ENCODE data around the gene C1RL.
"Not testable (repeated sequence)": the region's sequence is repeated elsewhere in the genome, so short reads cannot be mapped to it uniquely, and the experiment has no call there.

The C1RL gene

DNA sequence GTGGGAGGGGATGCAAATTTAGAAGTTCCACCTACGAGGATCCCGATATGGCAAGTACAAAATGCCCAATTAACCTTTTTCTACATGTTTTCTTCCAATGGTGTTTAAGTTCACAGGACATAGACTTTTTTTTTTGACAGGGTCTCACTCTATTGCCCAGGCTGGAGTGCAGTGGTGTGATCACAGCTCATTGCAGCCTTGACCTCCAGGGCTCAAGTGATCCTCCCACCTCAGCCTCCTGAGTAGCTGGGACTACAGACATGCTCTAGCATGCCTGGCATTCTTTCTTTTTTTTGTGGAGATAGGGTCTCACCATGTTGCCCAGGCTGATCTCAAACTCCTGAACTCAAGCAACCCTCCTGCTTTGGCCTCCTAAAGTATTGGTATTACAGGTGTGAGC, 53.3 kb downstream of the C1RL start:
- in situ Hi-C loops (cut with MboI; ENCODE audit: low sequenced_read_pairs); H3K4me1 ChIP-seq; H3K36me3 ChIP-seq (replicated peaks); H3K9me3 ChIP-seq; H3K4me3 ChIP-seq; DNase-seq (ENCODE audit: low spot score in 2 of 2); H3K27me3 ChIP-seq (ENCODE audit: low read depth): not testable (repeated sequence)

DNA sequence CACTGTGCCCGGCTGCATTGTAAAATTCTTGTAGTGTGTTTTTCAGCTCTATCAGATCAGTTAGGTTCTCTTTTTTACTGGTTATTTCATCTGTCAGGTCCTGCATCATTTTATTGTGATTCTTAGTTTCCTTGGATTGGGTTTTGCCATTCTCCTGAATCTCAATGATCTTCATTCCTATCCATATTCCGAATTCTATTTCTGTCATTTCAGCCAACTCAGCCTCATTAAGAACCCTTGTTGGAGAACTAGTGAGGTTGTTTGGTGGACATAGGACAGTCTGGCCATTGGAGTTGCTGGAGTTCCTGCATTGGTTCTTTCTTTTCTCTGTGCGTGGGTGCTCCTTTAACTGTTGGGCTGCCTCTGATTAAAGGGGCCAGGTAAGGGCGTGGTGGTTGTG, 54.1 kb downstream of the C1RL start:
- Histone ChIP-seq H3K9me3 (no peaks in the 10 kb centered on the region), H3K36me3 (replicated peaks) (no peaks in the 10 kb centered on the region), H3K4me3 (no peak overlapping the region), H3K4me1 (no peaks in the 10 kb centered on the region), H3K27me3 (ENCODE audit: low read depth) (0 out of 2 replicates have a peak, but pooled peaks cover 3% of the 10 kb centered on the region)
- in situ Hi-C loops (cut with MboI; ENCODE audit: low sequenced_read_pairs): no loop called here
- no peak for DNase-seq (ENCODE audit: low spot score in 2 of 2)

DNA sequence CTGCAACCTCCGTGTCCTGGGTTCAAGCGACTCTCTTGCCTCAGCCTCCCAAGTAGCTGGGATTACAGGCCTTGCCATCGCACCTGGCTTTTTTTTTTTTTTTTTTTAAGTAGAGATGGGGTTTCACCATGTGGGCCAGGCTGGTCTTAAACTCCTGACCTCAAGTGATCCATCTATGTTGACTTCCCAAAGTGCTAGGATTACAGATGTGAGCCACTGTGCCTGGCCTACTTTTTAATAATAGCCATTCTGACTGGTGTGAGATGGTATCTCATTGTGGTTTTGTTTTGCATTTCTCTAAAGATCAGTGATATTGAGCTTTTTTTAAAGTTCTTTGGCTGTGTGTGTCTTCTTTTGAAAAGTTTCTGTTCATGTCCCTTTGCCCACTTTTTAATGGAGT, 59.0 kb downstream of the C1RL start:
- H3K9me3 ChIP-seq; H3K27me3 ChIP-seq (ENCODE audit: low read depth); H3K4me3 ChIP-seq; H3K4me1 ChIP-seq; DNase-seq (ENCODE audit: low spot score in 2 of 2); H3K36me3 ChIP-seq (replicated peaks); in situ Hi-C loops (cut with MboI; ENCODE audit: low sequenced_read_pairs): not testable (repeated sequence)

DNA sequence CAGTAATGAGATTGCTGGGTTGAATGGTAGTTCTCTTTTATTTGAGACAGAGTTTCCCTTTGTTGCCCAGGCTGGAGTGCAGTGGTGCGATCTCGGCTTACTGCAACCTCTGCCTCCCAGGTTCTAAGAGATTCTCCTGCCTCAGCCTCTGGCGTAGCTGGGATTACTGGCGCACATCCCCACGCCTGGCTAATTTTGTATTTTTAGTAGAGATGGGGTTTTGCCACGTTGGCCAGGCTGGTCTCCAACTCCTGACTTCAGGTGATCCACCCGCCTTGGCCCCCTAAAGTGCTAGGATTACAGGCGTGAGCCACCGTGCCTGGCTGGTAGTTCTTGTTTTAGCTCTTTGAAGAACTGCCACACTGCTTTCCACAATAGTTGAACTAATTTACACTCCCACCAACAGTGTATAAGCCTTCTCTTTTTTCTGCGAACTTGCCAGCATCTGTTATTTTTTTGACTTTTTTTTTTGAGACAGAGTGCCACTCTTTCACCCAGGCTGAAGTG, 59.5 kb downstream of the C1RL start:
- H3K9me3 ChIP-seq; H3K4me1 ChIP-seq; DNase-seq (ENCODE audit: low spot score in 2 of 2); H3K27me3 ChIP-seq (ENCODE audit: low read depth); in situ Hi-C loops (cut with MboI; ENCODE audit: low sequenced_read_pairs); H3K4me3 ChIP-seq; H3K36me3 ChIP-seq (replicated peaks): not testable (repeated sequence)

DNA sequence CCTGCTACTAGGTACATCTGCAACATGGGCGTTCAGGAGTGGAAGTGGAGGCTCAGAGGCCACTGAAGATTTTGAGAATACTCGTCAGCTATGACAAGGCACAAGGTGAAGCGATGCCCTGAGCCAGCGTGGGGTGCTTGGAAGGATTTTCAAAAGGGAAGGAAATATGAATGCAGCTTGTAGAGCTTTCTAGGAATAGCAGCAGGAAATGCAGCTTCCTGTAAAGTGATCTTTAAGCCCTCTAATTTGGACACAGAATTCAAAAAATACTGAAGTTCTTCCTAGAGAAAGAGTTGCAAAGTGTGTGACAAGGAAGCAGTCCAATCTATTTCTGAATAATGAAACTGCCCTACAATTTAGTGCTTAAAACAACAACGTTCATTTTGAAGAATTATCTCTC, 61.7 kb downstream of the C1RL start:
- H3K4me1 ChIP-seq: no peaks in the 10 kb centered on the region
- in situ Hi-C loops (cut with MboI; ENCODE audit: low sequenced_read_pairs): no loop called here
- DNase-seq (ENCODE audit: low spot score in 2 of 2): no peak
- H3K4me3 ChIP-seq: no peak overlapping the region
- no peaks in the 10 kb centered on the region for H3K36me3 ChIP-seq (replicated peaks)
- 0 out of 2 replicates have a peak, but pooled peaks cover 3% of the 10 kb centered on the region for H3K27me3 ChIP-seq (ENCODE audit: low read depth)
- no peaks in the 10 kb centered on the region for H3K9me3 ChIP-seq

DNA sequence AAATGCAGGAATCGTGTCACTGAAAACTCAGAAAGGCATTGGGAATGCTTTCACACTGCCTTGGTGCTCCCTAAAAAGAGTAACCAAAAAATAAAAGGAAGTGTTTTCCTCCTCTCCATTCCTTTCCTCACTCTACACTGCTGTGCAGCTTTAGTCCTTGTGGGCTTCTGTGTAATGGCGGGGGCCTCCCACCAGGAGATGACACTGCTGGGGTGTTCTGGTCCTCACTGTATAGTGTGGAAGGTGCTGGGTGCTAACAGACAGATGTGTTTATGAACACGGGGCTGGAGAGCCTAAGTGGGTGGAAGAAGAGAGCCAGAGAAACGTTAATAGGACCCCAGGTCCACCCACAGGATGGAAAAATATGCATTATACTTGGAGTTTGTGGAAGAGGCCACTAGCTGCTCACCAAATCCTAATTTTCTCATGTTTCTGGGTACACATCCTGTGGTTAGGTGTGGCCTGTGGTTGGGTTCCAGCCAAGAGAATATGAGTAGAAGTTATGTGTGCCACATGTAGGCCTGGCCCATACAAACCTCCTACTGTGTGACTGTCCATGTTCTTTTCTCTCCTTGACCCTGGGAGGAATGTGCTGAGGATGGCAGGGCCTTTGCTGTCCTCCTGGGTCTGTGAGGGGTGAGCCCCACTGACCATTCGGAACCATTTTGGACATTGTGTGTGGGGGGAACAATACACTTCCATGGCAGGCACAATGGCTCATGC, 62.5 kb downstream of the C1RL start:
- in situ Hi-C loops (cut with MboI; ENCODE audit: low sequenced_read_pairs): no loop called here
- DNase-seq (ENCODE audit: low spot score in 2 of 2): no peak
- no peaks in the 10 kb centered on the region for H3K4me1 ChIP-seq
- H3K27me3 ChIP-seq (ENCODE audit: low read depth): no peaks in the 10 kb centered on the region
- H3K9me3 ChIP-seq: no peaks in the 10 kb centered on the region
- no peaks in the 10 kb centered on the region for H3K36me3 ChIP-seq (replicated peaks)
- H3K4me3 ChIP-seq: no peak overlapping the region

DNA sequence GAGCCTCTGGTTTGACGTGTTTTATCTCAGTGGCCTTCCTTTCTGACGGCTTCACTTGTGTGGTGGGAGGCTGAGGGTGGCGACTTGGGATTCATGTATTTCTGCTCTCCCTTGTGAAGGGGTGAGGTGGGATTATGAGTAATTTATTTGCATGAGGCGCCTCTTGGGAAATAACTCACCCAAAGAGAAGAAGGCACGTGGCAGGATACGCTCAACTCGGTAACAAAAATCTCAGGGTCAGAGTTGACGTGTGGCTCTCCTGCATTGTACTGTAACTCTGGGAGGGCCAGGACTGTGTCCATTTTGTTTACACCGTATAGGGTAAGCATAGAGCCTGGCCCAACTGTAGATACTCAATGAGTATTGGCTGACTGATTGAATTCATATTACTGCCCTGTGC, 63.1 kb downstream of the C1RL start:
- Histone ChIP-seq H3K4me1 (no peaks in the 10 kb centered on the region), H3K4me3 (no peak overlapping the region), H3K36me3 (replicated peaks) (no peaks in the 10 kb centered on the region), H3K27me3 (ENCODE audit: low read depth) (no peaks in the 10 kb centered on the region), H3K9me3 (no peaks in the 10 kb centered on the region)
- in situ Hi-C loops (cut with MboI; ENCODE audit: low sequenced_read_pairs): no loop called here
- no peak for DNase-seq (ENCODE audit: low spot score in 2 of 2)

All from HAP-1 (cell line).